Neural progenitor cell (in vitro differentiated cells): ENCODE results near the gene CCDC183. TPM values are rescaled to one million over a fixed set of nuclear protein-coding genes. Genes with fewer than 3 reads are reported as not detected.

ENCODE experiments used
- DNase-seq: peaks from one replicate; pipeline ENCODE4 v3.0.0-alpha.2; 2016; ENCODE audit warnings: low spot score
- H2AFZ ChIP-seq: fragments of 200-600 bp; sonication (generic); replicated peaks from 2 replicates; pipeline ENCODE4 v1.6.1; 2016; ENCODE audit warnings: antibody characterized with exemption
- H3F3A ChIP-seq: fragments of 200-600 bp; sonication (generic); 2 replicates; pipeline ENCODE4 v1.6.1; 2016; ENCODE audit warnings: antibody characterized with exemption, low read depth
- H3K27ac ChIP-seq: fragments of 200-600 bp; sonication (generic); 2 replicates; pipeline ENCODE4 v1.5.1; 2016; ENCODE audit warnings: mild to moderate bottlenecking
- H3K27me3 ChIP-seq: fragments of 200-600 bp; sonication (generic); 2 replicates; pipeline ENCODE4 v1.6.1; 2016; ENCODE audit warnings: mild to moderate bottlenecking, moderate library complexity
- H3K36me3 ChIP-seq: fragments of 200-600 bp; sonication (generic); 2 replicates; pipeline ENCODE4 v1.5.1; 2016
- H3K4me1 ChIP-seq: fragments of 200-600 bp; sonication (generic); 2 replicates; pipeline ENCODE4 v1.6.1; 2016; ENCODE audit warnings: mixed run types
- H3K4me2 ChIP-seq: fragments of 200-600 bp; sonication (generic); 2 replicates; pipeline ENCODE4 v1.6.1; 2016
- H3K4me3 ChIP-seq: fragments of 200-600 bp; sonication (generic); 2 replicates; pipeline ENCODE4 v1.5.1; 2016
- H3K79me2 ChIP-seq: fragments of 200-600 bp; sonication (generic); 2 replicates; pipeline ENCODE4 v1.6.1; 2016; ENCODE audit warnings: low read depth
- H3K9ac ChIP-seq: fragments of 200-600 bp; sonication (generic); 2 replicates; pipeline ENCODE4 v1.6.1; 2016
- H3K9me3 ChIP-seq: fragments of 200-600 bp; sonication (generic); 2 replicates; pipeline ENCODE4 v1.5.1; 2016; ENCODE audit warnings: low read depth
- H4K20me1 ChIP-seq: fragments of 200-600 bp; sonication (generic); 2 replicates; pipeline ENCODE4 v1.6.1; 2016; ENCODE audit warnings: low read depth
- H3K27ac Mint-ChIP-seq: 3 replicates; pipeline ENCODE4 v1.8.0; 2021; ENCODE audit warnings: mixed read lengths
- H3K27me3 Mint-ChIP-seq: 2 replicates; pipeline ENCODE4 v1.8.0; 2022; ENCODE audit warnings: low read depth, mild to moderate bottlenecking, inconsistent platforms, moderate library complexity, mixed read lengths; ENCODE audit not compliant: insufficient read depth
- H3K36me3 Mint-ChIP-seq: 3 replicates; pipeline ENCODE4 v1.8.0; 2021; ENCODE audit warnings: mixed read lengths
- H3K4me1 Mint-ChIP-seq: 3 replicates; pipeline ENCODE4 v1.8.0; 2021; ENCODE audit warnings: mixed read lengths
- H3K4me3 Mint-ChIP-seq: 3 replicates; pipeline ENCODE4 v1.8.0; 2021; ENCODE audit warnings: mild to moderate bottlenecking, moderate library complexity, mixed read lengths
- H3K9me3 Mint-ChIP-seq: 3 replicates; pipeline ENCODE4 v1.8.0; 2020; ENCODE audit warnings: mixed read lengths
- CTCF ChIP-seq: fragments of 200-600 bp; sonication (generic); IDR thresholded peaks from 2 replicates; pipeline ENCODE4 v1.5.1; 2017; ENCODE audit warnings: antibody characterized with exemption, mild to moderate bottlenecking
- EZH2 ChIP-seq: fragments of 200-600 bp; sonication (generic); IDR thresholded peaks from 2 replicates; pipeline ENCODE4 v1.6.1; 2017; ENCODE audit warnings: antibody characterized with exemption, mild to moderate bottlenecking, moderate library complexity
- EZH2phosphoT487 ChIP-seq: fragments of 200-600 bp; sonication (generic); IDR thresholded peaks from 2 replicates; pipeline ENCODE4 v1.6.1; 2017; ENCODE audit warnings: antibody characterized with exemption
- total RNA-seq: library from RNA; depleted of rRNA; stranded (reverse); fragments of >200 nt; gene quantifications from 2 replicates; pipeline ENCODE4 v1.2.3, GENCODE V29; 2015; ENCODE audit warnings: low replicate concordance

The CCDC183 gene
- total RNA-seq, 1 donor from 2014 or later = 0.84 TPM

GRCh38 chr9:136756836-136757235, 39.3 kb upstream of the CCDC183 start:
- Histone ChIP-seq H3K27ac (no peak overlapping the region), H3K9ac (no peak overlapping the region), H4K20me1 (no peaks in the 10 kb centered on the region), H3K4me3 (no peak overlapping the region), H3F3A (peaks cover 10% of the 10 kb centered on the region), H3K4me2 (no peak overlapping the region), H3K36me3 (no peaks in the 10 kb centered on the region), H3K4me1 (peaks cover 6% of the 10 kb centered on the region), H3K27me3 (no peaks in the 10 kb centered on the region), H3K9me3 (no peaks in the 10 kb centered on the region), H2AFZ (no peak overlapping the region), H3K79me2 (no peaks in the 10 kb centered on the region)
- peaks cover 7% of the 10 kb centered on the region for H3K9me3 Mint-ChIP-seq
- H3K36me3 Mint-ChIP-seq = no peaks in the 10 kb centered on the region
- no peak for DNase-seq
- TF ChIP-seq EZH2phosphoT487 (no peak), CTCF (no peak), EZH2 (no peak)
- H3K27me3 Mint-ChIP-seq = peaks cover 10% of the 10 kb centered on the region
- no peak overlapping the region for H3K4me3 Mint-ChIP-seq
- peaks cover 17% of the 10 kb centered on the region for H3K4me1 Mint-ChIP-seq
- no peak overlapping the region for H3K27ac Mint-ChIP-seq

DNA sequence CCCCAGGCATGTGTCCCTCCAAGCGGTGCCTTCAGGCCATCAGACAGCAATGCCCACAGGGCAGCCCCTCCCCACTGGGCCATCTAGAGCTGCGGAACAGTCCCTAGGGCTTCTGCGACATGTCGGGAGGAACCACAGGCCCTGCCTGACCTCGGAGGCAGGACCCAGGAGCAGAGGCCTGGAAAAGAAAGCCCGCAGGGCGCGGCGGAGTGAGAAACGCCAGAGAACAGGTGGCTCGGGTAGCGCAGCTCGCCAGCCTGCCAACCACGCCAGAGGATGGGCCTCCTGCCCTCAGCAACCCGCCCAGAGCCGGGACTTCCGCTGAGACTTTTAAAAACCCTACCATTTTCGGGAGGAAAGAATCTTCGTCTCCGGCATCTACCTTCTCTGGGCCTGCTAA, 38.8 kb upstream of the CCDC183 start:
- H3K27ac ChIP-seq = no peak overlapping the region

DNA sequence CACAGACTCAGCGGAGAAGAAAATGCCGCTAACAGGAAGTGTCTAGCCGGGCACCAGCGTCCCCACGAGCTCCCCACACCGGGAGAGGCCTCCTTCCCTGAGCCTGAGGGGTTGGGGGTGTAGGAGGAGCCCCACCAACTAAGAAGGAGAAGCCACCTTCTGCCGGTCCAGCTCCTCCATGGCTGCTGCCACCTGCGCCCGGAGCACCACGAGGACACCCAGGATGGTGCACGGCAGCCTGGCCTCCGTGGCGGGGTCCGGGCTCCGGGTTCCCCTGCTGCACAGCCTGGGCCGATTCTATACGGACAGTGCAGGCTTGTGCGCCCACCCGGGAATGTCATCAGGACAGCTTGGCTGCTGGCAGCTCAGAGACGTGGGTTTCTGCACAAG, 38.4 kb upstream of the CCDC183 start:
- Mint-ChIP-seq H3K27me3 (peaks cover 8% of the 10 kb centered on the region), H3K4me1 (peaks cover 17% of the 10 kb centered on the region)
- DNase-seq = no peak

More for the DNA sequence above, 38.8 kb upstream of the CCDC183 start:
- Histone ChIP-seq H3K79me2 (no peaks in the 10 kb centered on the region), H3K4me2 (no peak overlapping the region), H3F3A (peaks cover 12% of the 10 kb centered on the region), H3K4me3 (no peak overlapping the region), H3K27me3 (no peaks in the 10 kb centered on the region), H4K20me1 (no peaks in the 10 kb centered on the region), H3K9ac (no peak overlapping the region), H2AFZ (no peak overlapping the region), H3K4me1 (peaks cover 8% of the 10 kb centered on the region), H3K9me3 (no peaks in the 10 kb centered on the region), H3K36me3 (no peaks in the 10 kb centered on the region)
- H3K4me3 Mint-ChIP-seq = no peak overlapping the region
- peaks cover 10% of the 10 kb centered on the region for H3K27me3 Mint-ChIP-seq
- TF ChIP-seq EZH2 (no peak), EZH2phosphoT487 (no peak)
- DNase-seq = no peak
- peaks cover 17% of the 10 kb centered on the region for H3K4me1 Mint-ChIP-seq
- peaks cover 7% of the 10 kb centered on the region for H3K9me3 Mint-ChIP-seq
- no peaks in the 10 kb centered on the region for H3K36me3 Mint-ChIP-seq
- H3K27ac Mint-ChIP-seq = no peak overlapping the region

More for the DNA sequence above, 38.4 kb upstream of the CCDC183 start:
- H3K9me3 ChIP-seq = no peaks in the 10 kb centered on the region
- H3K36me3 ChIP-seq = no peaks in the 10 kb centered on the region
- H3K9me3 Mint-ChIP-seq = peaks cover 7% of the 10 kb centered on the region
- H4K20me1 ChIP-seq = no peaks in the 10 kb centered on the region
- H3K27me3 ChIP-seq = no peaks in the 10 kb centered on the region
- H3F3A ChIP-seq = peaks cover 16% of the 10 kb centered on the region
- peaks cover 12% of the 10 kb centered on the region for H3K4me1 ChIP-seq
- H3K27ac ChIP-seq = no peak overlapping the region
- no peak overlapping the region for H3K9ac ChIP-seq
- H3K36me3 Mint-ChIP-seq = no peaks in the 10 kb centered on the region
- H3K79me2 ChIP-seq = no peaks in the 10 kb centered on the region
- TF ChIP-seq EZH2phosphoT487 (no peak), EZH2 (no peak), CTCF (no peak)
- H3K27ac Mint-ChIP-seq = no peak overlapping the region
- no peak overlapping the region for H2AFZ ChIP-seq
- no peak overlapping the region for H3K4me2 ChIP-seq
- no peak overlapping the region for H3K4me3 Mint-ChIP-seq
- no peak overlapping the region for H3K4me3 ChIP-seq
